ENCODE measurements around the gene RNF26. TPM values are rescaled to one million over a fixed set of nuclear protein-coding genes. Genes with fewer than 3 reads are reported as not detected.
A peak's percentile ranks its signal among the peaks of the same experiment; 100 is the strongest.

RNF26 gene
- total and polyA plus RNA-seq, 2 donors from 2014 or later: 18.2 to 23.5 TPM

- DNase-seq: peak in 1 of 5 donors; percentile 6
- peak overlapping the region in 2 of 3 donors; percentile 81 to 87 for H3K4me3 ChIP-seq (ENCODE audit: low read length in 3 of 3)
- no peak for FAIRE-seq
- H3K36me3 ChIP-seq (ENCODE audit: control insufficient read depth in 2 of 3, insufficient read depth in 3 of 3, low read length in 3 of 3): peaks cover 0 to 28% (median 19%) of the 10 kb centered on the region in 3 donors
- H3K27ac ChIP-seq (ENCODE audit: low read depth in 2 of 2, low read length in 2 of 2): peak overlapping the region; percentile 93 to 95
- peak overlapping the region in 2 of 3 donors; percentile 6 to 92 for H3K9ac ChIP-seq (ENCODE audit: low read length in 3 of 3)
- TF ChIP-seq CTCF (IDR thresholded peaks at IDR 0.05; ENCODE audit: borderline replicate concordance, extremely low read depth, insufficient read depth): no peak
- no peaks in the 10 kb centered on the region for H3K27me3 ChIP-seq (ENCODE audit: control insufficient read depth, insufficient read depth, low read length)
- peaks cover 3 to 48% (median 26%) of the 10 kb centered on the region in 3 donors for H3K4me1 ChIP-seq (ENCODE audit: control insufficient read depth in 2 of 3, insufficient read depth in 2 of 3, low read depth in 1 of 3, low read length in 3 of 3)
- intact Hi-C loops (cut with DNase I): no loop called here
- H3K9me3 ChIP-seq (ENCODE audit: control insufficient read depth in 2 of 3, insufficient read depth in 1 of 3, low read length in 3 of 3): no peaks in the 10 kb centered on the region
Measured at GRCh38 chr11:119362741-119363080, 28.4 kb downstream of the RNF26 start.

DNA sequence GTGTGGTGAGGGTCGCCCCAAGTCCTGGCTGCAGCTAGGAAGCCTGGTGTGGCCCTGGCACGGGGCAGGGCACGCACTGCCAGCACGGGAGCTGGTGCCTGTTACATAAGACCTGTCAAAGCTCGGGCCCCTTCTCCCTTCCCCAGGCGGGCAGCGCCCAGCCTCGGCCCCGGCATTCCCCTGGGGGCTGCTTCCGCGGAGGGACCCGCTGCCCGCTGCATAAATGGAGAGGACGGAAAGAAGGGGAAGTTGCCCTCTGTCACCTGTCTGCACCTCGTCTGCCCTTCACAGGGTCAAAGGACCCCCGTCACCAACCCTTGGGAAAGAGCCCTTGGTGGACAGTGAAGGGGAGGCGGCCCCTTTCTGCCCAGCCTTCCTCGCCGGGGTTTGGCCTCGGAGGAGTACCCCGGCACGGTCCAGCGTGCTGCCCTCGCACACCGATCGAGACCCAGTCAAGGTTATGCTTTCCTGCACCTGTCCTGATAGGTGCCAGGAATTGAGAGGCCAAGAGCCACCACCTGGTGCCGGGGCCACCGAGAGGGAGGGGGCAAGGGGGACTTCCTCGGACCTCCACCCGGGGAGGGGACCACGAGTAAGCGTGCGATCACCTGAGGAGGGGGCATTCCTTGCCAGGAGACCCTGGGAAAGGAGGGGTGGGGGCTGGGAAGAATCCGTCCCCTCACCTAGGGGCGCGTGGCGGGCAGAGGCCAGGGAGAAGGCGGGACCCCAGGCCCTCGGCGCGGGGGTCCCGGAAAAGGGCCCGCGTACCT lies 28.9 kb downstream of the RNF26 start:
- H3K27me3 ChIP-seq (ENCODE audit: control insufficient read depth, insufficient read depth, low read length): no peaks in the 10 kb centered on the region
- peaks cover 0 to 25% (median 15%) of the 10 kb centered on the region in 3 donors for H3K36me3 ChIP-seq (ENCODE audit: control insufficient read depth in 2 of 3, insufficient read depth in 3 of 3, low read length in 3 of 3)
- TF ChIP-seq CTCF (IDR thresholded peaks at IDR 0.05; ENCODE audit: borderline replicate concordance, extremely low read depth, insufficient read depth): no peak
- H3K9me3 ChIP-seq (ENCODE audit: control insufficient read depth in 2 of 3, insufficient read depth in 1 of 3, low read length in 3 of 3): no peaks in the 10 kb centered on the region
- FAIRE-seq: no peak
- H3K27ac ChIP-seq (ENCODE audit: low read depth in 2 of 2, low read length in 2 of 2): peak overlapping the region; percentile 93 to 95
- intact Hi-C loops (cut with DNase I): no loop called here
- peaks cover 7 to 53% (median 30%) of the 10 kb centered on the region in 3 donors for H3K4me1 ChIP-seq (ENCODE audit: control insufficient read depth in 2 of 3, insufficient read depth in 2 of 3, low read depth in 1 of 3, low read length in 3 of 3)
- H3K9ac ChIP-seq (ENCODE audit: low read length in 3 of 3): peak overlapping the region in 2 of 3 donors; percentile 6 to 92
- DNase-seq: peak in 2 of 5 donors; percentile 68 to 76
- H3K4me3 ChIP-seq (ENCODE audit: low read length in 3 of 3): peak overlapping the region in 2 of 3 donors; percentile 81 to 87

- Histone ChIP-seq H3K9me3 (ENCODE audit: control insufficient read depth in 2 of 3, insufficient read depth in 1 of 3, low read length in 3 of 3) (no peaks in the 10 kb centered on the region), H3K4me1 (ENCODE audit: control insufficient read depth in 2 of 3, insufficient read depth in 2 of 3, low read depth in 1 of 3, low read length in 3 of 3) (peaks cover 7 to 59% (median 34%) of the 10 kb centered on the region in 3 donors), H3K9ac (ENCODE audit: low read length in 3 of 3) (peak overlapping the region in 1 of 3 donors; percentile 92), H3K27me3 (ENCODE audit: control insufficient read depth, insufficient read depth, low read length) (no peaks in the 10 kb centered on the region), H3K36me3 (ENCODE audit: control insufficient read depth in 2 of 3, insufficient read depth in 3 of 3, low read length in 3 of 3) (peaks cover 0 to 17% (median 12%) of the 10 kb centered on the region in 3 donors), H3K4me3 (ENCODE audit: low read length in 3 of 3) (peak overlapping the region in 2 of 3 donors; percentile 81 to 87), H3K27ac (ENCODE audit: low read depth in 2 of 2, low read length in 2 of 2) (peak overlapping the region; percentile 93 to 95)
- DNase-seq: peak; percentile 61 to 87 (median 78)
- intact Hi-C loops (cut with DNase I): no loop called here
- FAIRE-seq: no peak
- TF ChIP-seq CTCF (IDR thresholded peaks at IDR 0.05; ENCODE audit: borderline replicate concordance, extremely low read depth, insufficient read depth): no peak
Measured at GRCh38 chr11:119363851-119364590, 29.7 kb downstream of the RNF26 start.
